HG03442 (cell line): Measurements from ENCODE around the gene TCEA3.

Experiments used
- ATAC-seq: cut with Tn5 transposase; IDR thresholded peaks from one replicate; pipeline ENCODE4 v1.9.1; 2021; ENCODE audit warnings: mild to moderate bottlenecking, moderate library complexity; ENCODE audit not compliant: unreplicated experiment

The TCEA3 gene

GRCh38 chr1:23341931-23342692, 82.4 kb downstream of the TCEA3 start:
- ATAC-seq: no peak

GRCh38 chr1:23339632-23340031, 84.9 kb downstream of the TCEA3 start:
- no peak for ATAC-seq

- ATAC-seq: no peak
Measured at GRCh38 chr1:23337869-23338268, 86.7 kb downstream of the TCEA3 start.

- no peak for ATAC-seq
Measured at GRCh38 chr1:23331713-23332112, 92.8 kb downstream of the TCEA3 start.
